OCI-LY1 (cell line): ENCODE measurements around the gene IQCB1.

ENCODE experiments used
- H2AFZ ChIP-seq: fragments of 200-600 bp; sonication (generic), shearing (Covaris generic); 2 replicates; pipeline ENCODE4 v1.6.0; 2014; ENCODE audit warnings: antibody characterized with exemption, mild to moderate bottlenecking, low read length
- H3F3A ChIP-seq: fragments of 200-600 bp; sonication (generic), shearing (Covaris generic); 2 replicates; pipeline ENCODE4 v1.6.0; 2014; ENCODE audit warnings: mild to moderate bottlenecking, antibody characterized with exemption, low read length, moderate library complexity; ENCODE audit not compliant: insufficient read depth
- H3K27ac ChIP-seq: fragments of 200-600 bp; sonication (generic); 2 replicates; pipeline ENCODE4 v1.5.1; 2014; ENCODE audit warnings: low read length, mixed run types, mild to moderate bottlenecking, low read depth; ENCODE audit not compliant: poor library complexity, severe bottlenecking
- H3K27me3 ChIP-seq: fragments of 200-600 bp; sonication (generic); 2 replicates; pipeline ENCODE4 v1.6.0; 2014; ENCODE audit warnings: antibody characterized with exemption, mild to moderate bottlenecking, low read length, moderate library complexity; ENCODE audit not compliant: insufficient read depth
- H3K36me3 ChIP-seq: fragments of 200-600 bp; sonication (generic); 2 replicates; pipeline ENCODE4 v1.6.1; 2014; ENCODE audit warnings: mild to moderate bottlenecking, antibody characterized with exemption, low read length, moderate library complexity, mixed read lengths; ENCODE audit not compliant: insufficient read depth
- H3K4me1 ChIP-seq: fragments of 200-600 bp; sonication (generic); 2 replicates; pipeline ENCODE4 v1.5.1; 2014; ENCODE audit warnings: mild to moderate bottlenecking, low read length, moderate library complexity; ENCODE audit not compliant: insufficient read depth, severe bottlenecking
- H3K4me2 ChIP-seq: fragments of 200-600 bp; sonication (generic), shearing (Covaris generic); 2 replicates; pipeline ENCODE4 v1.6.1; 2014; ENCODE audit warnings: low read length
- H3K4me3 ChIP-seq: fragments of 200-600 bp; sonication (generic); 2 replicates; pipeline ENCODE4 v1.5.1; 2014; ENCODE audit warnings: low read length, low read depth, mild to moderate bottlenecking, mixed read lengths; ENCODE audit not compliant: poor library complexity, severe bottlenecking
- H3K79me2 ChIP-seq: fragments of 200-600 bp; shearing (Covaris generic); 2 replicates; pipeline ENCODE4 v1.6.1; 2016; ENCODE audit warnings: mixed run types, low read length, mixed read lengths; ENCODE audit not compliant: insufficient read depth
- H3K9ac ChIP-seq: fragments of 200-600 bp; sonication (generic), shearing (Covaris generic); 2 replicates; pipeline ENCODE4 v1.6.1; 2014; ENCODE audit warnings: mild to moderate bottlenecking, low read length, mixed read lengths
- H3K9me2 ChIP-seq: fragments of 200-600 bp; sonication (generic), shearing (Covaris generic); 2 replicates; pipeline ENCODE4 v1.6.1; 2014; ENCODE audit warnings: low read depth, mild to moderate bottlenecking, low read length, mixed read lengths
- H3K9me3 ChIP-seq: fragments of 200-600 bp; shearing (Covaris generic); 2 replicates; pipeline ENCODE4 v1.6.1; 2014; ENCODE audit warnings: low read length, mixed read lengths
- H4K20me1 ChIP-seq: fragments of 200-600 bp; sonication (generic), shearing (Covaris generic); 2 replicates; pipeline ENCODE4 v1.6.0; 2016; ENCODE audit warnings: mild to moderate bottlenecking, low read length; ENCODE audit not compliant: insufficient read depth
- EZH2 ChIP-seq: fragments of 200-600 bp; sonication (generic), shearing (Covaris generic); IDR thresholded peaks from 2 replicates; pipeline ENCODE4 v1.8.0; 2017; ENCODE audit warnings: borderline replicate concordance, mixed run types, mild to moderate bottlenecking, antibody characterized with exemption, low read length, moderate library complexity, mixed read lengths
- TF ChIP-seq, protein P1 (sequence below): fragments of 200-600 bp; sonication (generic), shearing (Covaris generic); IDR thresholded peaks from 2 replicates; pipeline ENCODE4 v1.5.1; 2017; ENCODE audit warnings: mild to moderate bottlenecking, antibody characterized with exemption, low read length, moderate library complexity, mixed read lengths

The IQCB1 gene

DNA sequence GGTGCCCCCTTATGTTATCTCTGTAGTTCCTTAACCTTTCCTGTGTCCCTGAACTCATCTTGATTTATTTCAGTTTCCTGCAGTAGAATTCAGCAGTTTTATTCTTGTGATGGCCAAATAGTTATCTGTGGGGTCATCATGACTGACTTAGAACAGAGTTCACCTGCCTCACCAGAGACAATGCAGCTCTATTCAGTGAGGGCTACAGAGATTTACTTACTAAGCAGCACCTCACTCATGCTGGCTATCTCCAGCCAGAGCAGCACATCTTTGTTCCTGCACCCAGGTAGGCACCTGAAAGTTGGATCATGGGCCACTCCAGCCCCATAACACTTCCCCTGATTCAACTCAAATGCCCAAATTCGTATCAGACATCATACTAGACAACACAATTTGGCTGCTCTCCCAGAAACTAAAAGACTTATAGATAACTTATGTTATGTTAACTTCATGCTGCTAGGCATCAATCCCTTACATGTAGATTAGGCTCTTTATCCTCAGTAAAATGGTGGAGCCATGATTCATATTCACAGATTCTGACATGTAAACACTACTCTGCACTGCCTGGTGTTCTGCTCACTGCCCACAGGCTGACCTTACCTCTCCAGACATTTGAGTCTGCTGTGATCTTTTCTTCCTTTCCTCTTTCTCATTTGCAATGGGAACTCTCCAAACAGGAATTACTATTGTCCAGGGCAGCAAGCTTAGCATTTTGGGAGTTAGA lies 76.0 kb downstream of the IQCB1 start:
- no peak overlapping the region for H3K9ac ChIP-seq
- H3K4me1 ChIP-seq = peaks cover 6% of the 10 kb centered on the region
- no peaks in the 10 kb centered on the region for H3K9me2 ChIP-seq
- no peaks in the 10 kb centered on the region for H4K20me1 ChIP-seq
- H3K36me3 ChIP-seq = no peaks in the 10 kb centered on the region
- no peaks in the 10 kb centered on the region for H3K9me3 ChIP-seq
- TF ChIP-seq, protein P1, sequence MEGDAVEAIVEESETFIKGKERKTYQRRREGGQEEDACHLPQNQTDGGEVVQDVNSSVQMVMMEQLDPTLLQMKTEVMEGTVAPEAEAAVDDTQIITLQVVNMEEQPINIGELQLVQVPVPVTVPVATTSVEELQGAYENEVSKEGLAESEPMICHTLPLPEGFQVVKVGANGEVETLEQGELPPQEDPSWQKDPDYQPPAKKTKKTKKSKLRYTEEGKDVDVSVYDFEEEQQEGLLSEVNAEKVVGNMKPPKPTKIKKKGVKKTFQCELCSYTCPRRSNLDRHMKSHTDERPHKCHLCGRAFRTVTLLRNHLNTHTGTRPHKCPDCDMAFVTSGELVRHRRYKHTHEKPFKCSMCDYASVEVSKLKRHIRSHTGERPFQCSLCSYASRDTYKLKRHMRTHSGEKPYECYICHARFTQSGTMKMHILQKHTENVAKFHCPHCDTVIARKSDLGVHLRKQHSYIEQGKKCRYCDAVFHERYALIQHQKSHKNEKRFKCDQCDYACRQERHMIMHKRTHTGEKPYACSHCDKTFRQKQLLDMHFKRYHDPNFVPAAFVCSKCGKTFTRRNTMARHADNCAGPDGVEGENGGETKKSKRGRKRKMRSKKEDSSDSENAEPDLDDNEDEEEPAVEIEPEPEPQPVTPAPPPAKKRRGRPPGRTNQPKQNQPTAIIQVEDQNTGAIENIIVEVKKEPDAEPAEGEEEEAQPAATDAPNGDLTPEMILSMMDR = no peak
- no peak for TF ChIP-seq EZH2
- no peaks in the 10 kb centered on the region for H3F3A ChIP-seq
- no peaks in the 10 kb centered on the region for H3K79me2 ChIP-seq
- no peak overlapping the region for H2AFZ ChIP-seq
- H3K27ac ChIP-seq = no peak overlapping the region
- H3K4me2 ChIP-seq = no peak overlapping the region
- H3K4me3 ChIP-seq = no peak overlapping the region
- no peaks in the 10 kb centered on the region for H3K27me3 ChIP-seq

GRCh38 chr3:121757812-121758545 lies 76.9 kb downstream of the IQCB1 start:
- no peak overlapping the region for H3K9ac ChIP-seq
- peaks cover 6% of the 10 kb centered on the region for H3K4me1 ChIP-seq
- H3K36me3 ChIP-seq = no peaks in the 10 kb centered on the region
- no peaks in the 10 kb centered on the region for H4K20me1 ChIP-seq
- no peaks in the 10 kb centered on the region for H3K27me3 ChIP-seq
- H3K9me2 ChIP-seq = no peaks in the 10 kb centered on the region
- TF ChIP-seq EZH2 = no peak
- TF ChIP-seq, protein P1 = no peak
- H3K4me2 ChIP-seq = no peak overlapping the region; the same call in 1 of the 2 replicates
- no peaks in the 10 kb centered on the region for H3K9me3 ChIP-seq
- H3K79me2 ChIP-seq = no peaks in the 10 kb centered on the region
- H3K4me3 ChIP-seq = no peak overlapping the region
- H3K27ac ChIP-seq = no peak overlapping the region
- no peak overlapping the region for H2AFZ ChIP-seq
- H3F3A ChIP-seq = no peaks in the 10 kb centered on the region

DNA sequence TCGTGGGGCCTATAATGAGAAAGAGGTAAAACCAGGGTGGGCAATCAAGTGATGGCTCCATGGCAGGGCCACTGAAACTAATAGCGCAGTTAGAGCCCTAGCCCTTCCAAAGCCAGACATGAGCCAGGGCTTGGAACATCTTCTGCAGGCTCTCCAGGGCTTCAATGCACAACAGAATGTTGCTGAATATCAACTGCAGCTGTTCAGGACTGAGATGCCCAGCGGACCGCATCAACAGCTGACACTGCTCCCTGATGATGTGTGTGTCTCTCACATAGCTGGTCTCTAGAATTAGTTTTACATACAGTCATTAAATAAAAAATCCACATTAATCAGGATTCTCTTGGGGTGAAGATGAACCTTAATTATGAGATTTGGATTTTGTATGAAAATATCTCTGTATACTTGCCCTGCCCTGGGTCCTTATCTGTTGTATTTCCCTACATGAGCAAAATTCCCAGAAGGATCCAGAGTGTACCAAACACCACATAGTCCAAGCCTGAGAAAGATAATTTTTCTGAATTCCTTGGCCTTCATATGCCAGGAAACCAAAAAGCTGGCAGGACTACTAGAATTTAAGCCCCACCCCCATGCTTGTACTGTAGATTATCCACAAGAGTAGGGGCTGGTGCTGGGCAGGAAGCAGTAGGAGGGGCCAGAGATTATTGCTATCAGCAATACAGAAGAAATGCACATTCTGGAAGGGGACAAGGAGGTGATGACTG lies 77.6 kb downstream of the IQCB1 start:
- H3K4me3 ChIP-seq = no peak overlapping the region

More for the DNA sequence above, 77.6 kb downstream of the IQCB1 start:
- H3F3A ChIP-seq = no peaks in the 10 kb centered on the region
- no peak overlapping the region for H3K9ac ChIP-seq
- H3K79me2 ChIP-seq = no peaks in the 10 kb centered on the region
- no peaks in the 10 kb centered on the region for H3K27me3 ChIP-seq
- H3K4me2 ChIP-seq = no peak overlapping the region; the same call in 1 of the 2 replicates
- TF ChIP-seq, protein P1 = no peak
- no peak for TF ChIP-seq EZH2
- no peaks in the 10 kb centered on the region for H3K9me3 ChIP-seq
- H2AFZ ChIP-seq = no peak overlapping the region
- no peaks in the 10 kb centered on the region for H3K9me2 ChIP-seq
- no peaks in the 10 kb centered on the region for H4K20me1 ChIP-seq
- H3K27ac ChIP-seq = no peak overlapping the region
- peaks cover 6% of the 10 kb centered on the region for H3K4me1 ChIP-seq
- no peaks in the 10 kb centered on the region for H3K36me3 ChIP-seq
